IgD-negative memory B cell (primary cell): ENCODE measurements around the gene P2RX7. TPM values are rescaled to one million over a fixed set of nuclear protein-coding genes. Genes with fewer than 3 reads are reported as not detected.

Experiments
- H3K27ac Mint-ChIP-seq, 3 donors: one replicate each; pipeline ENCODE4 v1.8.0; 2020 to 2022; ENCODE audit warnings: mild to moderate bottlenecking in 3 of 3, mixed read lengths in 3 of 3, moderate library complexity in 1 of 3
- H3K27me3 Mint-ChIP-seq: one replicate; pipeline ENCODE4 v1.8.0; 2021; ENCODE audit warnings: mixed read lengths
- H3K36me3 Mint-ChIP-seq: one replicate; pipeline ENCODE4 v1.8.0; 2020; ENCODE audit warnings: mild to moderate bottlenecking, mixed read lengths
- H3K4me1 Mint-ChIP-seq, 3 donors: one replicate each; pipeline ENCODE4 v1.8.0; 2020 to 2022; ENCODE audit warnings: mixed read lengths in 3 of 3, mild to moderate bottlenecking in 1 of 3
- H3K4me3 Mint-ChIP-seq, 4 donors: one replicate each; pipeline ENCODE4 v1.8.0; 2020 to 2022; ENCODE audit warnings: mild to moderate bottlenecking in 4 of 4, mixed read lengths in 4 of 4, moderate library complexity in 3 of 4
- H3K9me3 Mint-ChIP-seq, 3 donors: one replicate each; pipeline ENCODE4 v1.8.0; 2020 to 2021; ENCODE audit warnings: mixed read lengths in 3 of 3, mild to moderate bottlenecking in 1 of 3
- polyA plus RNA-seq: library from polyadenylated mRNA; unstranded; fragments of 300-500 nt; fragmentation: Illumina TruSeq; gene quantifications from one replicate; pipeline ENCODE4 v1.2.3, GENCODE V29; 2021

Gene P2RX7
- polyA plus RNA-seq, 1 donor from 2014 or later, result 3.8 TPM

DNA sequence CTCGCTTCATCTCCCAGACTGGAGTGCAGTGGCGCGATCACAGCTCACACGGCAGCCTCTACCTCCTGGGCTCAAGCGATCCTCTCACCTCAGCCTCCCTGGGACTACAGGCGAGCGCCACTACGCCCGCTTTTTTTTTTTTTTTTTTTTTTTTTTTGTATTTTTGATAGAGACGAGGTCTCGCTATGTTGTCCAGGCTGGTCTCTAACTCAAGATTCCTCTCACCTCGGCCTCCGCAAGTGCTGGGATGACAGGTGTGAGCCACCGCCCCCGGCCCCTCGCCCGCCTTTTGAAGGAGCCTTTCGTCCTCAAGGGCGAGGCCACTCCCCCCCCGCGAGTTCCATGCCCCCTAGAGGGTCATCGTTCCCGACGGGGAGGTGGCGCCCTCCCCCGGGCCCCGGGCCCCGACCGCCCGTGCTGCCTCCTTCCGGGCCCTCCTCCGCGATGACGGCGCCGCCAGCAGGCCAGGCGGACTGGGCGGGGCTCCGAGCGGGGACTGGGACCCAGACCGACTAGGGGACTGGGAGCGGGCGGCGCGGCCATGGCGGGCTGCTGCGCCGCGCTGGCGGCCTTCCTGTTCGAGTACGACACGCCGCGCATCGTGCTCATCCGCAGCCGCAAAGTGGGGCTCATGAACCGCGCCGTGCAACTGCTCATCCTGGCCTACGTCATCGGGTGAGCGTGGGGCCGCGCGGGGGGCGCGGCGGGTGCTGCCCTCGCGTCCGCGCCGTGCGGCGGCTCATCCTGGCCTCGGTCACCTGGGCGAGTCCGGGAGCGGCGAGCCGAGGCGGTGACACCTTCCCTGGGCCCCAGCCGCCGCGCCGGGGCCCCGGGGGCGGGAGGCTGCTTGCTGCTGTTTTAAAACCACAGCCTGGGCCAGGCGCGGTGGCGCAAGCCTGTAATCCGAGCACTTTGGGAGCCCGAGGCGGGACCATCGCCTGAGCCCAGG, 77.2 kb downstream of the P2RX7 start, which contains the start of gene P2RX4:
TSS of gene P2RX4 (plus strand) at position 506 of the 949 bp plus-strand sequence. CDS start at position 542, 36 bp downstream.
- Mint-ChIP-seq H3K9me3 (peaks cover 0 to under 1% (median 0%) of the 10 kb centered on the region in 3 donors), H3K4me1 (peaks cover 11 to 19% (median 14%) of the 10 kb centered on the region in 3 donors), H3K4me3 (peak within 1 kb of the TSS; percentile 80 to 97 (median 94)), H3K36me3 (peaks cover 2% of the 10 kb centered on the region), H3K27ac (peak within 1 kb of the TSS; percentile 78 to 99 (median 89)), H3K27me3 (no peaks in the 10 kb centered on the region)

DNA sequence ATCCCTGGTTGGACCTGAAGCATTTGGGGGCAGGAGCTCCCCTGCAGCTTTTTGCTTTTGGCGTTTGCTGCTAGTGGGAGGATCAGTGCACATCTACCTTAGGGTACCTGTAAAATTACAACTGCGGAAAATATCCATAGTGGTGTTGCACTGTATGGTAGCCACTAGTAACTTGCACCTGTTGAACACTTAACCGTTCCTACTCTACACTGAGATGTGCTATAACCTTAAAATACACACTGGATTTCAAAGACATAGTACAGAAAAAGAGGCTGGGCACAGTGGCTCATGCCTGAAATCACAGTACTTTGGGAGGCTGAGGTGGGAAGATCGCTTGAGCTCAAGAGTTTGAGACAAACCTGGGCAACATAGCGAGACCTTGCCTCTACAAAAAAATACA, 80.2 kb downstream of the P2RX7 start:
- Mint-ChIP-seq H3K36me3 (peaks cover 2% of the 10 kb centered on the region), H3K9me3 (no peaks in the 10 kb centered on the region), H3K27me3 (no peaks in the 10 kb centered on the region), H3K4me3 (peak overlapping the region in 1 of 4 donors; percentile 93), H3K4me1 (peaks cover 11 to 18% (median 14%) of the 10 kb centered on the region in 3 donors), H3K27ac (no peak overlapping the region)

DNA sequence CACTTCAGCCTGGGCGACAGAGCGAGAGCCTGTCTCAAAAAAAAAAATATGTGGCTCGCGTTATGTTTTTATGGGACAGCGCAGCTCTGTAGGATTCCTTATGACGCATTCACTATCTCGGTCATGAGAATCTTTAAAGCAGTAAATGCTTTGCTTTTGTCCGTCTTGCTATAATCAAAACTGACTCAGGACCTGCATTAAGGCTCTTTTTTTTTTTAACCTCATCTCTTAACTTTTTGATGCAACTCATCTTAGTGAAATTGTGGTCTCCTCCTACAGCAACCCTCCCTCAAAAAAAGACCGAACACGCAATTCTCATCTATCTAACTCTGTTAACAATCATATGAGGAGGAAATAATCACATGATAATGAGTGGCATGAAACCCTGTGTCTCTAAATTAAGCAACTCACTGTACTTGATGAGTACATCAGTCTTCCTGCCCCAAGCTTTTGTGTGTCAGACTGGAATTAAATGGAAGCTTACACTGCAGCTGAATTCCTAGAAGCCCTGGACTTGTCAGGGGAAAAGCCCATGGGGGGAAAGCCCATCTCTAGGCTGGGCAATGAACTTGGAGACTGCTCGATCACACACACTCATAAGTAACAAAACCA, 81.6 kb downstream of the P2RX7 start:
- Mint-ChIP-seq H3K27ac (peak overlapping the region; percentile 7 to 90 (median 26)), H3K27me3 (no peaks in the 10 kb centered on the region), H3K4me1 (peaks cover 11 to 17% (median 14%) of the 10 kb centered on the region in 3 donors), H3K4me3 (peak overlapping the region in 3 of 4 donors; percentile 4 to 84 (median 39)), H3K36me3 (peaks cover 4% of the 10 kb centered on the region), H3K9me3 (no peaks in the 10 kb centered on the region)

DNA sequence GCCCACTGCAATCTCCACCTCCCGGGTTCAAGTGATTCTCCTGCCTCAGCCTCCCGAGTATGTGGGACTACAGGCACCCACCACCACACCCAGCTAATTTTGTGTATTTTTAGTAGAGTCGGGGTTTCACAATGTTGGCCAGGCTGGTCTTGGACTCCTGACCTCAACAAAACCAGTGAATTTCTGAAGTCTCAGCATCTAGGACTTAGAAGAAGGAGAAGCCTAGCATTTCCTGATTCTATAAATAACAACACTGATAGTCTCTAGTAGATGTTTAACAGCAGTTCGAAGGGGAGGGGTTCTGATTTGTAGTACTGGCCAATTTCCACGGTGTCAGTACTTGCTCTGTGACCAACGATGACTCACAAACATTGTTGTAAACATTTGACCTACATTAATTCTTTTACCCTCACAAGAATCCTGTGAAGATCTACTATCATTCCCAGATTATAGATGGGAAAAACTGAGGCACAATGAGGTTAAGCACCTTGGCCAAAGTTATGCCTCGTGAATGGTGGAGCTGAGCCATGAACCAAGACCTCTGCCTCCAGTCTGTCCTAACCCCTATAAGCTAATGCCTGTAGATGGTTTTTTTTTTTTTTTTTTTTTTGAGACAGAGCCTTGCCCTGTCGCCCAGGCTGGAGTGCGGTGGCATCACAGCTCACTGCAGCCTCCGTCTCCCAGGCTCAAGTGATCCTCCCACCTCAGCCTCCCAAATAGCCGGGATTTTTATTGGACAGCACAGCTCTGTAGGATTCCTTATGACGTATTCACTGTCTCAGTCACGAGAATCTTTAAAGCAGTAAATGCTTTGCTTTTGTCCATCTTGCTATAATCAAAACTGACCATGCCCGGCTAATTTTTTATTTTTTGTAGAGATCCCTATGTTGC, 82.4 kb downstream of the P2RX7 start:
- H3K27me3 Mint-ChIP-seq, result no peaks in the 10 kb centered on the region
- peaks cover 4% of the 10 kb centered on the region for H3K36me3 Mint-ChIP-seq
- peak overlapping the region in 2 of 4 donors; percentile 4 to 84 for H3K4me3 Mint-ChIP-seq
- peaks cover 8 to 19% (median 14%) of the 10 kb centered on the region in 3 donors for H3K4me1 Mint-ChIP-seq
- peak overlapping the region in 1 of 3 donors; percentile 7 for H3K27ac Mint-ChIP-seq
- H3K9me3 Mint-ChIP-seq, result no peaks in the 10 kb centered on the region

DNA sequence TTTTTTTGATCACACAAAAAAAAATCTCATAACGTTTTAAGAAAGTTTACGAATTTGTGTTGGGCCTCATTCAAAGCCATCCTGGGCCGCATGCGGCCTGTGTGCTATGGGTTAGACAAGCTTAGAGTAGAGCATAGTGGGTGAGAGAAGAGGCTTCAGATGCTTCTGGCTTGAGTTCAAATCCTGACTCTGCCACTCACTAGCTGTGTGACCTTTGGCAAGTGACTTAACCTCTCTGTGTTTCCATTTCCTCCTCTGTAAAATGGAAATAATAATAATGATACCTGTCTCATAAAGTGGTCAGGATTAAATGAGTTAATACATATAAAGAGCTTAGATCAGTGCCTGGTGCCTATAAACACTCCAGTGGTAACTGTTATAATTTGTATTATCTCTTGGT, 83.4 kb downstream of the P2RX7 start:
- Mint-ChIP-seq H3K27ac (no peak overlapping the region), H3K4me1 (peaks cover 4 to 14% (median 9%) of the 10 kb centered on the region in 3 donors), H3K36me3 (peaks cover 4% of the 10 kb centered on the region), H3K4me3 (no peak overlapping the region), H3K27me3 (no peaks in the 10 kb centered on the region), H3K9me3 (no peaks in the 10 kb centered on the region)

DNA sequence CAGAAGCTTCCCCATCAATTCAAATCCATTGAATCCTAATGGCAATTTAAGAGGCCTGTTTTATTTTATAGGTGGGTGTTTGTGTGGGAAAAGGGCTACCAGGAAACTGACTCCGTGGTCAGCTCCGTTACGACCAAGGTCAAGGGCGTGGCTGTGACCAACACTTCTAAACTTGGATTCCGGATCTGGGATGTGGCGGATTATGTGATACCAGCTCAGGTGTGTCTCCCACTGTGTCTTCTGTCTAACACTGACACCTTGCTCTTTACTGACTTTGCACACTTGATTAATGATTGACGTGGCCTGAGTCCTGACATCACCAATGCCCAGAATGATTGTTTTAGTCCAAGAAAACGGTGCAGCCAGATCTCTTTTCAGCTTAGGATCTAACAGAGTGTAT, 84.4 kb downstream of the P2RX7 start:
- Mint-ChIP-seq H3K27ac (no peak overlapping the region), H3K4me3 (no peak overlapping the region), H3K36me3 (peaks cover 4% of the 10 kb centered on the region), H3K27me3 (no peaks in the 10 kb centered on the region), H3K9me3 (no peaks in the 10 kb centered on the region), H3K4me1 (peaks cover 4 to 10% (median 6%) of the 10 kb centered on the region in 3 donors)

DNA sequence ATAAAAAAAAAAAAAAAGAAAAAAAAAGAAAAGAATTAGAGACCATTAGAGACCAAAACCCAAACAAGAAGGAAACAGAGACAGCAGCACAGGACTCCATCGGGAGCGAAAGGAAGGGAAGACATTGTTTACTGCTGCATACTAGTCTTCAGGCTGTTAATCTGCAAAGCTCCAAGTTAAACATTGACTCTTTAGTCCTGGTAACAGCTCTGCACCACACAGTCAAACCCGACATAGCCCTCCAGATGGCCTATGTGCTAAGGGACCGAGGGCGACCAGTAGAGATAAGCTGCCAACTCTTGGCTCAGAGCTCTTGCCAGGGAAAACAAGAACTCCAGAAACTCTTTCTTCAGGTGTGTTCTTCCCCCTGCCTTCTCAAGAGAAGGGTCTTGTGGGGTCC, 85.1 kb downstream of the P2RX7 start:
- H3K4me1 Mint-ChIP-seq, result peaks cover 6 to 10% (median 8%) of the 10 kb centered on the region in 3 donors
- H3K9me3 Mint-ChIP-seq, result no peaks in the 10 kb centered on the region
- no peaks in the 10 kb centered on the region for H3K27me3 Mint-ChIP-seq
- peaks cover 8% of the 10 kb centered on the region for H3K36me3 Mint-ChIP-seq
- peak overlapping the region in 2 of 3 donors; percentile 35 to 46 for H3K27ac Mint-ChIP-seq
- H3K4me3 Mint-ChIP-seq, result no peak overlapping the region

DNA sequence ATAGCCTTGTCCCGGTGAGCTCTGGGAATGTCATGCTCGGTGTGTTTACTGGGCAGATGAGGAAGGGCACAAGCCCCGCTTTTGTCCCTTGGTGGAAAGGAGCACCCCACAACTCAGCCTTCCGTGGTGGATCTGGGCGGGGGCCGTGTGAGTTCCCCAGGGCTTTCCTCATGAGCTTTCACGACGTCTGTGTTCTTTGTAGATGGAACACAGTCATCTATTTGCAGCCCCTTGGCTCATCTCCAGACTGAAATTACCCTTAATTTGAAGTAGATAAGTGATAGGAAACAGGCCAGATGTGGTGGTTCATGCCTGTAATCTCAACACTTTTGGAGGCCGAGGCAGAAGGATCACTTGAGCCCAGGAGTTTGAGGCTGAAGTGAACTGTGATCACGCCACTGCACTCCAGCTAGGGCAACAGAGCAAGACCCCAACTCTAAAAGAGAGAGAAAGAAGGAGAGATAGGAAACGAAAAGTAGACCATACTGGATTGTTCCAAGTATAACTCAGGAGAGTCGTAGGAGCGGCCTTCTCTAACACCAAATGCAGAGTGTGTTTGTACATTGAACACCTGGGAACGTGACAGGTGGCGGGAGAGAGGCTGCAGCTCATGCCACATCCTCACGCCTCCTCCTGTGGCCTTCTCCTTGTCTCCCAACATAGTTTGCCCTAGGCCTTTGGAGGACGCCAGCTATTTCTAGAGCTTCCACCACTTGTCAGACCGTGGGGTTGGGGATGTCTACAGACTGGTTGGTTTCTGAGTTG, 86.1 kb downstream of the P2RX7 start:
- Mint-ChIP-seq H3K4me1 (peaks cover 11 to 19% (median 17%) of the 10 kb centered on the region in 3 donors), H3K36me3 (peaks cover 6% of the 10 kb centered on the region), H3K9me3 (no peaks in the 10 kb centered on the region), H3K27ac (peak overlapping the region in 1 of 3 donors; percentile 35), H3K27me3 (no peaks in the 10 kb centered on the region), H3K4me3 (no peak overlapping the region)

DNA sequence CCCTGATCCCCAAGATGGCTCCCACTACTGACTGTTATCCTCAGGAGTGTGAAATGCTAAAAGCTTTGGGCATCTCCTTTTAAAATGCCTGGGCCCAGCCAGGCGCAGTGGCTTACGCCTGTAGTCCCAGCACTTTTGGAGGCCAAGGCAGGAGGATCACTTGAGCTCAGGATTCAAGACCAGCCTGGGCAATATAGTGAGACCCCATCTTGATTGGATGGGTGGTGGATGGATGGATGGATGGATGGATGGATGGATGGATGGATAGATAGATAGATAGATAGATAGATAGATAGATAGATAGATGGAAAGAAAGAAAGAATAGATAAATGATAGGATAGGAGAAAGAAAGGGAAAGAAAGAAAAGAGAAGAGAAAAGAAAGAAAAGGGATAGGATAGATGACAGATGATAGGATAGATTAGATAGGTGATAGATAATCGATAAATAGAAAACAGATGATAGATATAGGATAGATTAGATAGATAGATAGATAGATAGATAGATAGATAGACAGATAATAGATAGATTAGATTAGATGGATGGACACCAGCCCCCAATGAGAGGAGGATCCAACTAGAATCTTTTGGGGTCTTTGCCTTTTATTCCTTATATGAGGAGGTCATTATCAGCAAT, 86.8 kb downstream of the P2RX7 start:
- H3K27ac Mint-ChIP-seq, result peak overlapping the region in 1 of 3 donors; percentile 28
- no peaks in the 10 kb centered on the region for H3K9me3 Mint-ChIP-seq
- H3K36me3 Mint-ChIP-seq, result peaks cover 6% of the 10 kb centered on the region
- peaks cover 11 to 20% (median 13%) of the 10 kb centered on the region in 3 donors for H3K4me1 Mint-ChIP-seq
- no peak overlapping the region for H3K4me3 Mint-ChIP-seq
- no peaks in the 10 kb centered on the region for H3K27me3 Mint-ChIP-seq

DNA sequence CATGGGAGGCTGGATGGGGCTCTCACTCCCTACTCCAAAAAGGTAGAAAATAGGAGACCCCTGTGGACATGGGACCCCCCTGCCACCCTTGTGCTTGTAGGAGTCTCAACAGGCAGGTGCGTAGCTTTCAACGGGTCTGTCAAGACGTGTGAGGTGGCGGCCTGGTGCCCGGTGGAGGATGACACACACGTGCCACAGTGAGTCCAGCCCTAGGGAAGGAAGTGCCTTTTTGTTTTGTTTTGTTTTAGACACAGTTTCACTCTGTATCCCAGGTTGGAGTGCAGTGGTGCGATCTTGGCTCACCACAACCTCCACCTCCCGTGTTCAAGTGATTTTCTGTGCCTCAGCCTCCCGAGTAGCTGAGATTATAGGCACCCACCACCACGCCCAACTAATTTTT, 90.2 kb downstream of the P2RX7 start:
- Mint-ChIP-seq H3K4me3 (peak overlapping the region; percentile 25 to 88 (median 46)), H3K27ac (peak overlapping the region; percentile 88 to 91 (median 90))

DNA sequence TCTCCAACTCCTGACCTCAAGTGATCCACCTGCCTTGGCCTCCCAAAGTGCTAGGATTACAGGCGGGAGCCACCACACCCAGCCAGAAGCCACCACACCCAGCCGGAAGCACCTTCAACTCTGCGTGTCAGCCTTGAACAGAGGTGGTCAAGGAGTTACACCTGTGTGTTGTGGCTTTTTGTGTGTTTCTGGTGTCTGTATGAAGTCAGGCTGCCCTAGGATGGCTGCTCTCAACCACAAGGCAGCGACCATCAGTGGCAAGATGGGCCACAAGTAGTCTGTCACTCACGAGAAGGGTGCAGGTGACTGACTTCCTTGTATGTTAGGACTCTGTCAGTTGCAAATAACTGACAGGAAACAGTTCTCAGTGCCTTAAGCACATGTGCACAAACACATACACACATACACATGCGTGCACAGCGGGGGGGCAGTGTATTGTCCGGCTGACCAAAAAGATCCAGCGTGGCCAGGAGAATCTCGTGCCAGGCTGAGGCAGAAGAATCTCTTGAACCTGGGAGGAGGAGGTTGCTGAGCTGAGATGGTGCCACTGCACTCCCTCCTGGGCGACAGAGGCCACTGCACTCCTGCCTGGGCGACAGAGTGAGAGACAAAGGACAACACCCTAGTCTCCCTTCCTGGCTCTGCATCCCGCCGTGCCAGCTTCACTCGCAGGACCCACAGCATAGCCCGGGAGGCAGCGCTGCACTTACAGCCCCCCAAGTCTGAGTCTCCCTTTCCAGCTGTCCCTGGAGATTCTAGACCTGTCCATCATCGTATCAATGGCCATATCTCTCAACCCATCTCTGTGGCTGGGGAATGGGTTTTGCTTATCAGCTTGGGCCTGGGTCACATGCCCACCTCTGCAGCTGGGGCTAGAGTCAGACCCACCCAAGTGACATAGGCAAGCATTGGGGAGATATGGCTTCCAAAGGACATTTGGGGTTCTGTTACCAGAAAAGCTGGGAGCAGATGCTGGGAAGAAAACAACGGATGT, 90.9 kb downstream of the P2RX7 start:
- peak overlapping the region; percentile 88 to 91 (median 90) for H3K27ac Mint-ChIP-seq
- H3K27me3 Mint-ChIP-seq, result no peaks in the 10 kb centered on the region
- no peaks in the 10 kb centered on the region for H3K9me3 Mint-ChIP-seq
- peaks cover 4% of the 10 kb centered on the region for H3K36me3 Mint-ChIP-seq
- peak overlapping the region; percentile 34 to 88 (median 60) for H3K4me3 Mint-ChIP-seq
- H3K4me1 Mint-ChIP-seq, result peaks cover 19 to 33% (median 22%) of the 10 kb centered on the region in 3 donors

More for the DNA sequence above, 90.2 kb downstream of the P2RX7 start:
- H3K4me1 Mint-ChIP-seq, result peaks cover 19 to 31% (median 22%) of the 10 kb centered on the region in 3 donors
- no peaks in the 10 kb centered on the region for H3K27me3 Mint-ChIP-seq
- H3K9me3 Mint-ChIP-seq, result no peaks in the 10 kb centered on the region
- peaks cover 6% of the 10 kb centered on the region for H3K36me3 Mint-ChIP-seq

DNA sequence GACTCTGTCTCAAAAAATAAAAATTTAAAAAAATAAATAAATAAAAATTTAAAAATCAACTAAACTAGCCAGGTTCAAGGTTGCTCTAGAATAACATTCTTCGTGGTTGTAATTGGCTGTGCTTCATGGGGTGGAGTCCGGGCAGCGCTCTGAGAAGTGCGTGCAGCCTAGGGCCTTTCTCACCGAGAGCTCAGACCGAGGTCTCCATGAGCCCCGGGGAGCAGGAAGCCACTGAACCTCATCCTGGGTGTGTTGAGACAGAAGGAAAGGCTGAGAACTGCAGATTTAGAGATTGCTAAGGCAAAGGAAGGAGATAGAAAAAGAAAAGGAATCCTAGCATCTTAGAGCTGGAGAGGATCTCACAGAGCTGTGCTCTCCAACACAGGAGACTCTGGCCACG, 91.9 kb downstream of the P2RX7 start:
- Mint-ChIP-seq H3K4me1 (peaks cover 19 to 32% (median 22%) of the 10 kb centered on the region in 3 donors), H3K4me3 (peak overlapping the region in 1 of 4 donors; percentile 81), H3K36me3 (peaks cover 4% of the 10 kb centered on the region), H3K9me3 (no peaks in the 10 kb centered on the region), H3K27me3 (no peaks in the 10 kb centered on the region), H3K27ac (peak overlapping the region in 2 of 3 donors; percentile 27 to 71)
